Panc1 (cell line): ENCODE results near the gene MYO3B. TPM values are rescaled to one million over a fixed set of nuclear protein-coding genes. Genes with fewer than 3 reads are reported as not detected.

Experiments used
- ATAC-seq: fragments of 200-7000 bp; cut with Tn5 transposase; 2 replicates; pipeline ENCODE4 v1.9.1; 2020; ENCODE audit warnings: mild to moderate bottlenecking, moderate library complexity
- BruUV-seq: library from RNA; stranded (reverse); fragments of 400-500 nt; replicated peaks from 2 replicates; lab custom pipeline; 2021; lab: Mats Ljungman, UMichigan
- CTCF ChIA-PET: fragments of 300-600 bp; sonication (Branson Sonifier 250); formaldehyde crosslinking; loops from one replicate; lab custom pipeline; 2022; ENCODE audit warnings: antibody characterized with exemption; lab: Charles Lee
- POLR2A ChIA-PET: fragments of 300-600 bp; sonication (Branson Sonifier 250); formaldehyde crosslinking; loops from one replicate; lab custom pipeline; 2022; ENCODE audit warnings: antibody characterized with exemption; lab: Charles Lee
- DNase-seq: peaks from one replicate; pipeline ENCODE4 v3.0.0-alpha.2; 2010; ENCODE audit warnings: low read depth, low spot score
- H3K27ac ChIP-seq: 2 replicates; pipeline ENCODE4 v1.5.1; 2011; ENCODE audit warnings: mild to moderate bottlenecking, low read length, inconsistent platforms
- H3K27me3 ChIP-seq: fragments of 200-500 bp; sonication (Bioruptor generic); 2 replicates; pipeline ENCODE4 v1.6.0; 2014; ENCODE audit warnings: low read length, inconsistent platforms; ENCODE audit not compliant: control insufficient read depth, insufficient read depth
- H3K36me3 ChIP-seq: fragments of 200-500 bp; sonication (Bioruptor generic); 2 replicates; pipeline ENCODE4 v1.5.1; 2014; ENCODE audit warnings: inconsistent platforms, mild to moderate bottlenecking, low read length, moderate library complexity; ENCODE audit not compliant: control insufficient read depth, insufficient read depth
- H3K4me1 ChIP-seq: 2 replicates; pipeline ENCODE4 v1.5.1; 2011; ENCODE audit warnings: inconsistent platforms, mild to moderate bottlenecking, low read length, moderate library complexity; ENCODE audit not compliant: control insufficient read depth, insufficient read depth
- H3K4me3 ChIP-seq, 2 experiments: 2 replicates each; pipeline ENCODE4 v1.5.1; 2011 to 2012; ENCODE audit warnings: low read depth in 2 of 2, low read length in 2 of 2, mild to moderate bottlenecking in 2 of 2, inconsistent platforms in 1 of 2, moderate library complexity in 1 of 2
- H3K9me3 ChIP-seq: fragments of 200-500 bp; sonication (Bioruptor generic); 2 replicates; pipeline ENCODE4 v1.5.1; 2014; ENCODE audit warnings: low read depth, mild to moderate bottlenecking, inconsistent platforms, low read length, moderate library complexity; ENCODE audit not compliant: control insufficient read depth, insufficient read depth
- CTCF ChIP-seq: fragments of 450-650 bp; IDR thresholded peaks from 2 replicates; pipeline ENCODE4 v1.5.1; 2017; ENCODE audit warnings: mild to moderate bottlenecking
- POLR2AphosphoS5 ChIP-seq: IDR thresholded peaks from 2 replicates; pipeline ENCODE4 v1.6.1; 2012; ENCODE audit warnings: mild to moderate bottlenecking, low read depth, low read length, moderate library complexity
- REST ChIP-seq, 2 experiments: IDR thresholded peaks; 2 replicates each; pipeline ENCODE4 v1.6.1; 2011 to 2012; ENCODE audit warnings: low read depth in 2 of 2, control low read depth in 1 of 2, low read length in 1 of 2, mild to moderate bottlenecking in 1 of 2, moderate library complexity in 1 of 2; ENCODE audit not compliant: insufficient read depth in 1 of 2
- SIN3A ChIP-seq: IDR thresholded peaks from 2 replicates; pipeline ENCODE4 v1.6.1; 2012; ENCODE audit warnings: low read depth, mild to moderate bottlenecking, low read length, moderate library complexity, borderline replicate concordance; ENCODE audit not compliant: insufficient read depth
- TCF7L2 ChIP-seq: IDR thresholded peaks from 2 replicates; pipeline ENCODE4 v1.6.1; 2011; ENCODE audit warnings: mild to moderate bottlenecking, low read depth, low read length, inconsistent platforms
- in situ Hi-C: cut with HindIII; loops from 2 replicates; pipeline ENCODE4 v1.10.0; 2016; ENCODE audit warnings: low sequenced_read_pairs, low pct_unique_long_range_greater_than_20kb
- intact Hi-C: fragments of 100-400 bp; cut with micrococcal nuclease; formaldehyde crosslinking; loops from one replicate; pipeline ENCODE4 v1.10.0; 2022; ENCODE audit not compliant: unreplicated experiment
- total RNA-seq: library from RNA; stranded (reverse); gene quantifications from one replicate; pipeline ENCODE4 v1.2.1, GENCODE V29; 2021; ENCODE audit not compliant: unreplicated experiment

MYO3B gene
- total RNA-seq, 1 experiment from 2014 or later, result 0.05 TPM

- in situ Hi-C loops, result no loop called here
- TF ChIP-seq SIN3A (no peak), POLR2AphosphoS5 (no peak), REST (IDR thresholded peaks at IDR 0.05; ENCODE audit: insufficient read depth in 1 of 2, low read depth in 2 of 2, low read length in 1 of 2) (no peak), TCF7L2 (no peak), CTCF (no peak)
- POLR2A ChIA-PET, result no interaction called here
- no TSS peak for BruUV-seq
- Histone ChIP-seq H3K9me3 (peaks cover 13% of the 10 kb centered on the region; the same call in 1 of the 2 replicates), H3K27me3 (no peaks in the 10 kb centered on the region), H3K36me3 (no peaks in the 10 kb centered on the region), H3K4me3 (no peak overlapping the region), H3K27ac (no peak overlapping the region), H3K4me1 (no peaks in the 10 kb centered on the region)
- ATAC-seq, result no peak
- DNase-seq, result no peak
- intact Hi-C loops, result no loop called here
- CTCF ChIA-PET, result no interaction called here
Observed at GRCh38 chr2:170213651-170214050, 35.7 kb downstream of the MYO3B start.

- no peaks in the 10 kb centered on the region for H3K36me3 ChIP-seq
- ChIA-PET POLR2A (no interaction called here), CTCF (no interaction called here)
- no peaks in the 10 kb centered on the region for H3K27me3 ChIP-seq
- TF ChIP-seq REST (IDR thresholded peaks at IDR 0.05; ENCODE audit: insufficient read depth in 1 of 2, low read depth in 2 of 2, low read length in 1 of 2) (no peak), SIN3A (no peak), CTCF (no peak), POLR2AphosphoS5 (no peak), TCF7L2 (no peak)
- DNase-seq, result no peak
- no peaks in the 10 kb centered on the region for H3K4me1 ChIP-seq
- no TSS peak for BruUV-seq
- intact Hi-C loops (no loop called here), in situ Hi-C loops (no loop called here)
- no peak overlapping the region for H3K4me3 ChIP-seq
- H3K9me3 ChIP-seq, result peaks cover 9% of the 10 kb centered on the region; the same call in 1 of the 2 replicates
- no peak for ATAC-seq
- H3K27ac ChIP-seq, result no peak overlapping the region
Observed at GRCh38 chr2:170214309-170214948, 36.5 kb downstream of the MYO3B start.
